NOMO-1 treated with DMSO at 0.1 percent for 48 hours (cell line): ENCODE measurements around the gene EPN2.

Source experiments
- DNase-seq: peaks from one replicate; lab custom pipeline; 2025; ENCODE audit not compliant: unreplicated experiment; lab: John Stamatoyannopoulos, UW

Gene EPN2

GRCh38 chr17:19377602-19378415, 140.6 kb downstream of the EPN2 start:
- DNase-seq, result peak; percentile 98

- DNase-seq, result no peak
Observed at GRCh38 chr17:19378416-19379360, 141.5 kb downstream of the EPN2 start, which contains the start of gene MAPK7. TSS of gene MAPK7 (plus strand) at chr17:19378498. CDS start at chr17:19378901, 403 bp downstream.

DNA sequence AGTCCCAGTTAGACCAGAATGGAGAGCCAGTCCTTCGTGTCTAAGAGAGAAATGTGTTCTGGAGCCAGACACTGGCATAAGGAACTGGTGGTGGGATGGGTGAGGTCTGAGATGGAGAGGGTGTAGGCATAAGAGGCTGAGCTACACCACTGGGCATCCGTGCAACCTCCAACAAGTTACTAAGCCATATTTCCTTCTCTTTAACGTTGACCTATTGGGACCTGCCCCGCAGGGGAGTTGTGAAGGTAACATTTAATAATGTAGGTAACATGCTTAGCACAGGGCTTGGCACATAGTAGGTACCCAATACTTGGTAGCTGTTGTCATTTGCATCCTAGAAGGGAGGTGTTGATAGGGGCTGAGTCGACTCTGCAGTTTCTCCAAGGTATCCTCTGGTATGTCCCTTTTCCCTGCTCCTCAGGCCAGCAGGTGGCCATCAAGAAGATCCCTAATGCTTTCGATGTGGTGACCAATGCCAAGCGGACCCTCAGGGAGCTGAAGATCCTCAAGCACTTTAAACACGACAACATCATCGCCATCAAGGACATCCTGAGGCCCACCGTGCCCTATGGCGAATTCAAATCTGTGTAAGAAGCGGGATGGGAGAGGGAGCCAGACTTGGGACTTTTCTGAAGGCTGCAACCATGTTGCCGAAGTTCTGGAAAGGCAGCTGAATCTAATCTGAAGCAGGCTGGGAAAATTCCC, 142.3 kb downstream of the EPN2 start:
- DNase-seq, result no peak

- DNase-seq, result no peak
Observed at GRCh38 chr17:19380481-19381301, 143.5 kb downstream of the EPN2 start.

DNA sequence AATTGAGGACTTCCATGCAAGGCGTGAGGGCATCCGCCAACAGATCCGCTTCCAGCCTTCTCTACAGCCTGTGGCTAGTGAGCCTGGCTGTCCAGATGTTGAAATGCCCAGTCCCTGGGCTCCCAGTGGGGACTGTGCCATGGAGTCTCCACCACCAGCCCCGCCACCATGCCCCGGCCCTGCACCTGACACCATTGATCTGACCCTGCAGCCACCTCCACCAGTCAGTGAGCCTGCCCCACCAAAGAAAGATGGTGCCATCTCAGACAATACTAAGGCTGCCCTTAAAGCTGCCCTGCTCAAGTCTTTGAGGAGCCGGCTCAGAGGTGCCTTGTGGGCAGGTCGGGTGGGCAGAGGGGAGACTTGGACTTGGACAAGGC, 144.2 kb downstream of the EPN2 start:
- DNase-seq, result no peak

GRCh38 chr17:19381741-19382444, 144.7 kb downstream of the EPN2 start:
- no peak for DNase-seq

GRCh38 chr17:19382531-19383444, 145.6 kb downstream of the EPN2 start:
- no peak for DNase-seq

DNA sequence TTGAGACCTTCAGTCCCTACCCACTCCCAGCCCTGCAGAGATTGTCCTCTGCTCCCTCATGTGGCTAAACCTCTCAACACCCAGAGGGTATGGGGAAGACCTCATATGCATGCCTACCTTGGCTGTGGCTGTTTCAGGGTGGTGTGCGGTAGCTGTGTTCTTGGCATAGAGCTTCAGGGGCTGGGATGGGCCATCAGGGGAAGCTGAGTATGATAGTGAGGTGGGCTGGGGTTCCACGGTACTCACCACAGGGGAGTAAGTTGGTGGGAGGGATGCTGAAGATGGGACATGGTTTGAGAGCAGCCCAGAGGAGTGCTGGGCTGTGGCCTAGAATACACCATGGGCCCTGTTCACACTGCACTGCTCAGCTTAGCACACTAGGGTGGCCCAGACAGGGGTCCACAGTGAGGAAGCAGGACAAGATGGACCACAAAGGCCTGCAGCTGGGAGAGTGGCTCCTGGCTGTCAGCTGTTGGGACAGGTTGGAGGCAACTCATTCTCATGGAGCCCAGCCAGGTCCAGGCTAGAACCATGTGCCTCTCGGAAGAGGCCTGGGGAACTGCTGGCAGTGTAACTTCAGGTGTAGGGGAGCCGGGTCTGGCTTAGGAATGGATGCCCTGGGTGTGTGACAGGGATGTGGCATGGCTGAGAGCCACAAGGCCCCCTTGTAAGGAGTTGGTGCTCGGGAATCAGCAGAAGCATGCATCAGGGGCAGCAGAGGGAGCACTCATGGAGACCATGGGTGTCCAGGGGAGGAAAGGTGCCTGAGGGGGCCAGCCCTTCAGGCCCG, 146.7 kb downstream of the EPN2 start:
- no peak for DNase-seq

DNA sequence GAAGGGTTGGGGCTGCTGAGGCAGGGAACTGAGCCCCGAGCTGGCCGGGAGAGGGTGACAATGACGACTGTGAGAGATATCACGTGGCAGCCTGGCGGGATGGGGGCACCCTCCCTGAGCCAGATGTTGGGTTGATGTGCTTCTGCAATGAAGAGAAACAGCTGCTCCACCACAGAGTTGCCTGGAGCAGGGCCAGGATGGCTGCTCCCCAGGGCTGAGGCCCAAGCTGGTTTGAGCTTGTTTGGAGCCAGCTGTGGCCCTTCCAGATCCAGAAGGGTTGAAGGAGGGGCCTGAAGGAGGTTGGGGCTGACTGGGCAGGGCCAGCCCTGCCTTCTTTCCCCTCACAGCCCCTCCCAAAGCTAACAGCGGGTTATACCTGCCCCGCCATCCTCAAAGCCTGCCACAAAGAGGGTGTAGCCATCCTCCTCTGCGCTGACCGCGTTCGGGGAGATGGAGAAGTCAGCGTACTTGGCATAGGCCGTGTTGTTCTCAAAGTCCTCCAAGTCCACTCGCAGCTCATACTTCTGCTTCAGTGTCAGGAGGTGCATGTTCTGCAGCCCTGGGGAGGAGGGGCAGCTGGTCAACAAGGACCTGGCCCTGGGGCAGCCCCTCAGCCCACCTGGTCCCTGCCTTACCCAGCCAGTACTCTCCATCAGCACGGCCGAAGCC, 147.7 kb downstream of the EPN2 start:
- DNase-seq, result no peak

GRCh38 chr17:19385521-19385983, 148.4 kb downstream of the EPN2 start:
- no peak for DNase-seq
